ENCODE results near the gene ERLIN1.

GRCh38 chr10:100182908-100183307, 2.9 kb downstream of the ERLIN1 start:
- no peak for TF ChIP-seq CTCF (conservative IDR thresholded peaks at IDR 0.05)
- TF ChIP-seq ZFX (IDR thresholded peaks at IDR 0.05), result no peak
